Tibial nerve (tissue), 3 donors: ENCODE data around the gene DESI2.

Experiments
- POLR2A ChIP-seq, 2 donors: fragments of 450-650 bp; IDR thresholded peaks; one replicate each; pipeline ENCODE4 v1.6.1; 2017; ENCODE audit warnings: antibody characterized with exemption in 2 of 2, mild to moderate bottlenecking in 2 of 2, moderate library complexity in 2 of 2
- TF ChIP-seq, protein P1 (sequence below), 5 experiments: fragments of 200-600 bp in 3 of 5; fragments of 450-650 bp in 2 of 5; sonication (generic) in 3 of 5; IDR thresholded peaks; one replicate each; pipeline ENCODE4 v1.5.1; 2016 to 2019; ENCODE audit warnings: antibody characterized with exemption in 5 of 5, mild to moderate bottlenecking in 3 of 5, moderate library complexity in 2 of 5

DNA sequence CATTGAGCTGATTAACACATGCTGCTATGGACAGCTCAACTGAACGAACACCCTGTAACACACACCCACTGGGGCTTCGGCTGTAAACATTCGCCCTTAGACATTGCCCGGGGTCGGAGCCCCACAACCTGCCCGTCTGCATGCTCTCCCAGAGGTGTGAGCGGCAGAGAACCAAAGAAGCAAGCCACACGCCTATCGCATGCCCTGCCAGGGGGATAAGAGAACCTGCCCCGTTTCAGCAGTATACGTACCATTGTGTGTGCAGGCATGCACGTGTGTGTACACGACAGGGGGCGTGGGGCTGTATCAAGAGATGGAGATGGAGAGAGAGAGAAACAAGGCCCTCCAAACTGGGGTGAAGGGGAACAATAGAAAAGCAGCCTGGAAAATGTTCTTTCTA lies 9.9 kb upstream of the DESI2 start:
- TF ChIP-seq, protein P1, sequence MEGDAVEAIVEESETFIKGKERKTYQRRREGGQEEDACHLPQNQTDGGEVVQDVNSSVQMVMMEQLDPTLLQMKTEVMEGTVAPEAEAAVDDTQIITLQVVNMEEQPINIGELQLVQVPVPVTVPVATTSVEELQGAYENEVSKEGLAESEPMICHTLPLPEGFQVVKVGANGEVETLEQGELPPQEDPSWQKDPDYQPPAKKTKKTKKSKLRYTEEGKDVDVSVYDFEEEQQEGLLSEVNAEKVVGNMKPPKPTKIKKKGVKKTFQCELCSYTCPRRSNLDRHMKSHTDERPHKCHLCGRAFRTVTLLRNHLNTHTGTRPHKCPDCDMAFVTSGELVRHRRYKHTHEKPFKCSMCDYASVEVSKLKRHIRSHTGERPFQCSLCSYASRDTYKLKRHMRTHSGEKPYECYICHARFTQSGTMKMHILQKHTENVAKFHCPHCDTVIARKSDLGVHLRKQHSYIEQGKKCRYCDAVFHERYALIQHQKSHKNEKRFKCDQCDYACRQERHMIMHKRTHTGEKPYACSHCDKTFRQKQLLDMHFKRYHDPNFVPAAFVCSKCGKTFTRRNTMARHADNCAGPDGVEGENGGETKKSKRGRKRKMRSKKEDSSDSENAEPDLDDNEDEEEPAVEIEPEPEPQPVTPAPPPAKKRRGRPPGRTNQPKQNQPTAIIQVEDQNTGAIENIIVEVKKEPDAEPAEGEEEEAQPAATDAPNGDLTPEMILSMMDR (IDR thresholded peaks at IDR 0.05) = no peak
- no peak for TF ChIP-seq POLR2A (IDR thresholded peaks at IDR 0.05)
